HL-60/S4 (cell line): ENCODE measurements around the gene GNPTG.

Experiments
- in situ Hi-C: fragments of 300-500 bp; cut with MboI; formaldehyde crosslinking; loops from 2 replicates; pipeline ENCODE4 v1.14.3; 2022; ENCODE audit warnings: low sequenced_read_pairs

The GNPTG gene

DNA sequence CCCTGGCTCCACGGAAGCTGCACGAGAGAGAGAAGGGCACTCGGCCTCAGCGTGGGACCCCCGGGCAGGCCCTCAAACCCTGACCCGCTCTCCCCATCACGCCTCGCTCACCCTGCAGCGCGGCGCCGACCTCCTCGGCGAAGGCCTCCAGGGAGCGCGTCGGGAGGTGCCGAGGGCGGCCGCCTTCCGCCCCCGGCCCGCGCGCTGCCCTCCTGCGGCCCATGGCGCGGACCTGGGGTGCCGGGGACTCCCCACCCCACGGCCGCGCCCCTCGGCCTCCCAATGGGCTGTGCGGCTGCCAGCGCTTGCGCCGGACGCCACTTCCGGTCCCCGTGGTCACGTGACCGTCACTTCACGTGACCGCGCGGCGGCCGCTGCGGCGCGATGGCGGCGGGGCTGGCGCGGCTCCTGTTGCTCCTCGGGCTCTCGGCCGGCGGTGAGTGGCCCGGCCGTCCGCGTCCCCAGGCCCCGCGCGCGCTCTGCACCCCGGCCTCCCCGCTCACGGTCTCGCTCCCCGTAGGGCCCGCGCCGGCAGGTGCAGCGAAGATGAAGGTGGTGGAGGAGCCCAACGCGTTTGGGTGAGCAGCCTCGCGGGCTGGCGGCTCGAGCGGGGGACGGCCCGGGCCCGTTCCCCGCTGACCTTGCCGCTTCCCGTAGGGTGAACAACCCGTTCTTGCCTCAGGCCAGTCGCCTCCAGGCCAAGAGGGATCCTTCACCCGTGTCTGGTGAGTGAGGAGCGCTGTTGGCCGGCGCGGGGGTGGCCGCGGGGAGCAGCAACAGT, at the start of gene GNPTG, which contains the start of gene TSR3:
TSS of gene GNPTG (plus strand) at position 350 of the 781 bp plus-strand sequence. CDS start at position 385, 35 bp downstream.
TSS of gene TSR3 (minus strand) at position 297 of the 781 bp plus-strand sequence. CDS start at position 223, 74 bp downstream.
- in situ Hi-C loops, result no loop called here

DNA sequence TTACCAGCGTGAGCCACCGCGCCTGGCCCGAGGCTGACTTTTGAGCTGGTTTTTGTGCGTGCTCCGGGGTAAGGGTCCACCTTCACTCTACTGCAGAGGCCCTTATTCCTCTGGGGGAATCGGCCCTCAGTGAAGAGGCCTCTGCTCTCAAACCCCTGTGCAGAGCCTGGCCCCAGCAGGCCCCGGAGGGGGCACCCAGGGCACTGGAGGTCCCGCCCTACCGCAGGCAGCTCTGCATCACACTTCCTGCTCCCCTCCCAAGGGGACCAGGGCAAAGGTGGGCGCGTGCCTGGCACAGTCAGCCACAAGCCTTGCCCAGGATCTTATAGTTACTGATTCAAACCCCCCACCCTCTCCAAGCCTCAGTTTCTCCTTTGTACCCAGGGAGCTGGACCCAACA, 45.9 kb upstream of the GNPTG start:
- in situ Hi-C loops, result no loop called here

DNA sequence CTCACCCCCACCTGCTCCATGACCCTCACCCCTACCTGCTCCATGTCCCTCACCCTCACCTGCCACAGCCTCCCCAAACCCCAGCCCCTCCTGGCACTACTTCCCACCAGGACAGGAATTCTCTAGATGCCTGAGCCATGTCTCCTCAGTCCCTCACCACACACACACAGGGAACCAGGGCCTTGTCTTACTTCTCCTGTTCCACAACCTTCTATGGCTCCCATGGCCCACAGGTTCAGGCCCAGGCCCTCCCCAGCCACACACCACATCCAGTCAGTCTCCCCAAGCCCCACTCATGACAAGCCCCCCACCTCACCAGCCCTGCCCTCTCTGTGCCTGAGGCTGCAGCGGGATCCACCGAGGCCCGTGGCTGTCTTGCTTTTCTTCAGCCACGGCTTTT, 45.4 kb upstream of the GNPTG start:
- in situ Hi-C loops, result no loop called here

DNA sequence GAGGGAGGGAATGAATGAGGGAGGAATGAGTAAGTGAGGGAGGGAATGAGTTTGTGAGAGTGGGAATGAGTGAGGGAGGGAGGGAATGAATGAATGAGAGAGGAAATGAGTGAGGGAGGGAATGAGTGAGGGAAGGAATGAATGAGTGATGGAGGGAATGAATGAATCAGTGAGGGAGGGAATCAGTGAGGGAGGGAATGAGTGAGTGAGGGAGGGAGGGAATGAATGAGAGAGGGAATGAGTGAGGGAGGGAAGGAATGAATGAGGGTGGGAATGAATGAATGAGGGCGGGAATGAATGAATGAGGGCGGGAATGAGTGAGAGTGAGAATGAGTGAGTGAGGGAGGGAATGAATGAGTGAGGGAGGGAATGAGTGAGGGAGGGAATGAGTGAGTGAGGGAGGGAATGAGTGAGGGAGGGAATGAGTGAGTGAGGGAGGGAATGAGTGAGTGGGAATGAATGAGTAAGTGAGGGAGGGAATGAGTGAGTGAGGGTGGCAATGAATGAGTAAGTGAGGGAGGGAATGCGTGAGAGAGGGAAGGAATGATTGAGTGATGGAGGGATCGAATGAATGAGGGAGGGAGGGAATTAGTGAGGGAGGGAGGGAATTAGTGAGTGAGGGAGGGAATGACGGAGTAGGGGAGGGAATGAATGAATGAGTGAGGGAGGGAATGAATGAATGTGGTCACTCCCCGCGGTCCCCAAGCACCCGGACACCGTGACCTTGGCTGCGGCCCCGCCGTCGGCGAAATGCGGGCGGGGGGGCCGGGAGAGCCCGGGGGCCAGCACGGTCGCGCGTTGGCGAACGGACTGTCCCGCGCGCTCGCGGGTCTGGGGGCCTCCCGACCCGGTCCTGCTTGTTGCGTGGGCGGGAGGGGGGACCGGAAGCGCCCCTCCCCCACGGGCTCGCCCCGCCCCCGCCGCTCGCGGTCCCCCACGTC, 43.4 kb upstream of the GNPTG start:
- in situ Hi-C loops, result no loop called here

DNA sequence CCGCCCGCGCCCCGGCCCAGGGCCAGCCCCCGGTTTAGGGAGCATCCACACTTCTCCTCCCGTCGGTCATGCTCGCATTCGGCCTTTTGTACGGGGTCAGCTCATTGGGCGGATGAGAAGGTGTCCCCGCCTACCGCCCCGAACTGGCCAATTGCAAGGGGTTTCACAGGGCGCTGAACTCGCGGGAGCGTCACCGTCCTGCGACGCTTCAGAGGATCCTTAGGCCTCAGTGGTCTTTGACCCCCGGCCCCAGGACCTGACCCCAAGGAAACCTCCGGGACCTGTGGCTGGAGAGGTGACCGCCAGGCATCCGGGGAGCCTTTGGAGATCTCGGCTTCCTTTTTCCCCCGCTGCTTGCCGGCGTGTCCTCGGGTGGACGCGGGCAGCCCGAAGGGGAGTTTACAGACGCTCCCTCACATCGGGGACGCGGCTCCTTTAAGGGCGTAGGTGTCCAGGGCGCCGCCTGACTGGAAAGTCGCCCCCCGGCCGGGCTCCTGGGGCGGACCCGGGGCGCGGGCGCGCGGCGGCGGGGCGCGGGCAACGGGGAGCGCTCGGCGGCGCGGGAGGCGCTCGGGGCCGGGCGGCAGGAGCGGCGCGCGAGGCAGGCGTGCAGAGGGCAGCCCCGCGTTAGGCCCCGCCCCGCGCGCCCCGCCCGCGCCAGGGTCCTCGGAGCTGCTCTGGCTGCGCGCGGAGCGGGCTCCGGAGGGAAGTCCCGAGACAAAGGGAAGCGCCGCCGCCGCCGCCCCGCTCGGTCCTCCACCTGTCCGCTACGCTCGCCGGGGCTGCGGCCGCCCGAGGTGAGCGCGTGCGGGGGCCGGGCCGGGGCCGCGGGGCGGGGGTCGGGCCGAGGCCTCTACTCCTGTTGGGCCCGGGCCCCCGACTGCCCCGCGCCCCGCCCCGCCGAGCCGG, 42.5 kb upstream of the GNPTG start, which contains the start of gene UBE2I:
TSS of gene UBE2I (plus strand) at position 660 of the 909 bp plus-strand sequence. CDS start 4,395 bp downstream, outside the sequence.
- in situ Hi-C loops, result no loop called here

DNA sequence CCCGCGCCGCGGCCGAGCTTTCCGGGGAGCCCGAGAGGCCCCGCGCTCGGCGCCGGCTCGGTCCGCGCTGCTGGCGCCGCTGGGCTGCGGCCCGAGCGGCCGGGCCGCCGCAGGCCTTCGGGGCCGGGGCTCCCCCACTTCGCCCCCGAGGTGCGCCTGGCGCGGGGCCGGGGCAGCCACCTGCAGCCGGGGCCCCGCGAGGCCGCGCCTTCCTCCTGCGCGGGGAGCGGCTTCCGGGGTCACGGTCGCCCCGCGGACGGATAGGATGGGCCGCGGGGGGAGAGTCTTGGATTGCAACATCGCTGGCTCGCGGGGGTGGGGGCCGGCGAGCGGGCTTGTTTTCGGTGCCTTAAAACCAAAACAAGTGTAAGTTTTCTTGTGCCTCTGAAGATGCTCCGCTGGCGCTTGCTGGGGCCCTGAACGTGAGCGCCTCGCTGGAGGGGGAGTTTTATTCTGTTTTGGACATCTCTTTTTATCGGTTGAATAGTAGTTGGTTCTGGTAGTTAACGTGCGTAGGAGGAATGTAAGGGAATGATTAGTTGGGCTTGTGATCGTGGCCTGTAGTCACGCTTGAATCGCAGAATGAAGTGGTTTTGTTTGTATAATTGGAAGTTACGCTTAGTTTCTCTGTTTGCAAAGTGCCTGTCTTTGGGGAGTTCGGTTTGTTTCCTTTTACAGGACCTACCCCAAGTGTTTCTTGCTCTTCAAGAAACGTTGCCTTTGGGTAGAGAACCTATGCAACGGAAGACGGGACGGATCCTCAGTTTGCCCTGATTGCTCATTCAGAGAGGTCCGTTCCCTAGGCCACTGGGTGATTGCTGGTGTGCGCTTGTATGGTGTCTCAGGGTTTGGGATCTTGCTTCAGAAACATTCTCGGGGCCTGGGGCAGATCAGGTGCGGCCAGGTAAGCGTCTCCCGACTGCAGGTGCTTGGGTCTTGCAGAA, 41.6 kb upstream of the GNPTG start:
- in situ Hi-C loops, result no loop called here

DNA sequence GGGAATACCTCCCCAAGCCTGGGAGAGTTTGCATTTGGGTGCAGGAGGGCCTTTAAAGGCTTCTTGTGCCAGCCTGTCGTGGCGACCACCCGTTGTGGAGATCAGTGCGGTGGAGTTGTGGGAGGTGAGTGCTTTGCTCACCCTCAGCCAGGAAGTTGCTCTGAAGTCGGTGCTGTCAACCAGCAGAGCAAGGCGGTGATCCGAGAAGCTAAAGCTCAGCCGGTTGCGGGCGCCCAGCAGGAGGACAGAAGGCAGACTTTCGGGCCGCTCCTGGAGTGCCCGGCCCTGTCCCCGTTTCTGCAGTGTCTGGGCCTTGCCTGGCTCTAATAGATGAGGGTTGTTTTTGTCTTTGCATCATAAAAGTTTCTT, 40.9 kb upstream of the GNPTG start:
- in situ Hi-C loops, result no loop called here

DNA sequence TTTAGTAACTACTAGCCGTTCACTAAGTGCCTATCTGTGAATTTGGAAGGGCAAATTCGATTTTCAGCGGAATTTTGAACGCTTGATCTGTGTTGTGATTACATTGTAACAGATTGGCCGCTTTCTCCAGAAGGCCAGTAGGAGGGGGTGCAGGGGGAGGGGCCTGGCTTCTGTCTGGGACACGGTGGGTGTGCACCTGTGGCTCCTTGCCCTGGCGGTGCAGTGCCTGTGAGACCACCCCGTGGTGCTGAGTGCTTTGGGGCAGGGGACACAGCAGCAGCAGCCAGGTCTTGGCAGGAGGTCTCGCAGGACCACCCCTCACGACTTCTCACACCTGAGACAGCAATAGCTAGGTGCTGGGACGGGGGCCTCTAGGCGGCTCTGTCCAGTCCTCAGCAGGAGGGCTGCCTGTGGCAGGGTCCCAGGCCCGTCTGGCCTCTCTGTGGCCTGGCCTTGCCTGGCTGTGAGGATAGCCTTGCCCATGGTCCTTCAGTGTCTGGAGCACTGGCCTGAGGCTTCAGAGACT, 40.5 kb upstream of the GNPTG start:
- in situ Hi-C loops, result no loop called here

DNA sequence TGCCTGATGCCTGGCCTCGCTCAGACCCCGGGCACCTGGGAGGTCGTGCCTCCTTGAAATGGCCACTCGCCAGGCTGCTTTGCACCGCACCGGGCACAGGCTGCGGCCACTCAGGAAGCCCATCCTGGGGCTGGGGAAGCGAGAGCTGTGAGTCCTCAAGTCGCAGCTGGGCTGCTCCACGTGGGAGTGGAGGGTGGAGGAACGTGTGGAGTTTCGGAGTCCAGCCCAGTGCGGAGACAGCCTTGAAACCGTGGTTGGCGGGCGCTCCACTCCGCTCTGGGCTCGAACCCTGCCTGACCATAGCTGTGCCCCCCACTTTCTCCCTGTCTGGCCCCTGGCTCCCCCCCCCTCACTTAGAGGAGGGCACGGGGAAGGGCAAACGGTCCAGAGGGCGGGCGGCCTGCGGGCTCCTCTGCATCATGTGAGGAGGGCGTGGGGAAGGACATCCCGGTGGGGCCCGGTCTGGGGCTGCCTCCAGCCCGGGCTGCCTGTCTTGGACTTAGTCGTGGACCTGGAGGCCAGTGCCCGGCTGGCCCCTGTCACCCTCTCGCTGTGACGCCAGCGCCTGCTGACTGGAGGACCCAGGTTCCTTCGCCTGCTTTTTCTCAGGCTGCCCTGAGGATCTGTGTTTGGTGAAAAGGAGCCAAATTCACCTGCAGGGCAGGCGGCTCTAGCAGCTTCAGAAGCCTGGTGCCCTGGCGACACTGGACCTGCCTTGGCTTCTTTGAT, 39.8 kb upstream of the GNPTG start:
- in situ Hi-C loops, result no loop called here

DNA sequence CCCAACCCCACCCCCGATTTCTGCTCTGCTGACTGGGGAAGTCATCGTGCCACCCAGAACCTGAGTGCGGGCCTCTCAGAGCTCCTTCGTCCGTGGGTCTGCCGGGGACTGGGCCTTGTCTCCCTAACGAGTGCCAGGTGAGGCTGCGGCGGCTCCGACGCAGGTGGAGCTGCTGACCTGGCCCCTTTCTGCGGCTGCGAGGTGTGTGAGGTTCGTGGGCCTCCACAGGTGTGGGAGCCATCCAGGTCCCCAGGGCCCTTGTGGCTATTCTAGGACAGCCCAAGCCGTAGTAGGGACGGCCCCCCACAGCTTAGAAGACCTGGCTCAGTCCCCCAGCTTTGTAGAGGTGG, 39.3 kb upstream of the GNPTG start:
- in situ Hi-C loops, result no loop called here

DNA sequence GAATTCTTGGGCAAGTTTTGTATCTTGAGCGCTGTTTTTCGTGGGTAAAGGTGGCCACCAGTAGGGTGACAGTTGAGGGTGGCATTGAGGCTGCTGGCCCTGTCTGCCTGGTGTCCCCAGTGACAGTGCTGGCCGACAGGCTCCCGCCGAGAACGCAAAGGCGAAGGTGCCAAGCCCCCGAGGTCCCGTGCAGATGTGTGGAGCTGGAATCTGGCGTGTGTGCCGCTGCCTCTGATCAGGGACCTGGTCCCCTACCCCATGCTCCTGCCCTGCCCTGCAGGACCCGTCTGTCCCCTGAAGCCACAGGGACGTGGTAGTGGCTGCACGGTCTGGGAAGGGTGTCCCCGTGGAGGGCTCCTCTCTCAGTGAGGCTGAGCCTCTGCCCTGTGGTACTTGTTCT, 38.8 kb upstream of the GNPTG start:
- in situ Hi-C loops, result no loop called here

DNA sequence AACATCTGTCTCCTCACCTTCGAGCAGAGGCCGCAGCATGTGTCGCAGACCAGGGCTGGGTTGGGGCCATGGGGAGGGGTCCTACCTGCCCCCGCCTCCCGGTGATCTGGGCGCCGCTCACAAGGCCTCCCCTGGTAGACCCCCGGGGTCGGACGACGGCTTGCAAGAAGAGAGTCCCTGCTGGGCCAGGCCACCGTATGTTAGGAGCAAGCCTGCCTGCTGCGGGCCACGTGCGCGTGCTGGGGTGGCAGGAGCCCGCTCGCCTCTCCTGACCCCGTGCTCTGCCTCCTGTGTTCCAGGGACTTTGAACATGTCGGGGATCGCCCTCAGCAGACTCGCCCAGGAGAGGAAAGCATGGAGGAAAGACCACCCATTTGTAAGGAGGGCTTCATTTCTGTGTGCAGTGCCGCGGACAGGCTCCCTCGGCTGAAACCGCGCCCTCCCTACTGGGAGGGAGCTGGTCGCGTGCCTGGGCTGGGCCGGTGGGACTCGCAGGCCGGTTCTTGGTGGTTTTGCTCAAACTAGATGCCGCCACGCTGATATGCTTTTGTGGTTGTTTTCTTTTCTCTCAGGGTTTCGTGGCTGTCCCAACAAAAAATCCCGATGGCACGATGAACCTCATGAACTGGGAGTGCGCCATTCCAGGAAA, 37.9 kb upstream of the GNPTG start:
- in situ Hi-C loops, result no loop called here

DNA sequence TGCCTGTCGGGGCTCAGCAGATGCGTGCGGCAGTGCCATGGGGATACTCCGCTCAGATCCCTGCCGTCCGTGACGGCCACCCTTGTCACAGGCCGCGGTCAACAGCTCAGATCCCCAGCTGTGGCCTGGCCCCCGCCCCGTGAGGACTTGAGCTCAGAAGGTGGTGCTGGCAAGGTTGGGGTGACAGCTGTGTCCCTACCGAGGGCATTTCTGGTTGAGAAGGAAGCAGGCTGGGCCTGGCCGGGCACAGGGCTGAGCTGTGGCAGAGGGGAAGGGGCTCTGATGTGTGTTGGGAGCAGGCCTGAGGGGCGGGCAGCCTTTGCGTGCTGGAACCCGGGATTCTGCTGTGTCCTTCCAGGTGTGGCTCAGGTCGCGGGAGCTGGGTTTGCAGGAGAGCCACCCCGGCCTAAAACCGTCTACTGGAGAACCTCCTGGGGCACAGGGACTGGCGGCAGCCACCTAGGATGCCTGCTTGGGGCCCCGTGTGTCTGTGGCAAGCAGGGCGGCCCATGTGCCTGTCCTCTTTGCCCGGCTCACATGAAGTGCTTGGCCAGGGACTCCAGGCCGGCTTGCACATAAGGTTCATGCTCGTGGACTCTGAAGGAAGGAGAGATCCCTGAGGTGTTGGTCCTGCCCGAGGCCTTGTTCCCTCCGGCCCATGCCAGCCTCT, 37.2 kb upstream of the GNPTG start:
- in situ Hi-C loops, result no loop called here

DNA sequence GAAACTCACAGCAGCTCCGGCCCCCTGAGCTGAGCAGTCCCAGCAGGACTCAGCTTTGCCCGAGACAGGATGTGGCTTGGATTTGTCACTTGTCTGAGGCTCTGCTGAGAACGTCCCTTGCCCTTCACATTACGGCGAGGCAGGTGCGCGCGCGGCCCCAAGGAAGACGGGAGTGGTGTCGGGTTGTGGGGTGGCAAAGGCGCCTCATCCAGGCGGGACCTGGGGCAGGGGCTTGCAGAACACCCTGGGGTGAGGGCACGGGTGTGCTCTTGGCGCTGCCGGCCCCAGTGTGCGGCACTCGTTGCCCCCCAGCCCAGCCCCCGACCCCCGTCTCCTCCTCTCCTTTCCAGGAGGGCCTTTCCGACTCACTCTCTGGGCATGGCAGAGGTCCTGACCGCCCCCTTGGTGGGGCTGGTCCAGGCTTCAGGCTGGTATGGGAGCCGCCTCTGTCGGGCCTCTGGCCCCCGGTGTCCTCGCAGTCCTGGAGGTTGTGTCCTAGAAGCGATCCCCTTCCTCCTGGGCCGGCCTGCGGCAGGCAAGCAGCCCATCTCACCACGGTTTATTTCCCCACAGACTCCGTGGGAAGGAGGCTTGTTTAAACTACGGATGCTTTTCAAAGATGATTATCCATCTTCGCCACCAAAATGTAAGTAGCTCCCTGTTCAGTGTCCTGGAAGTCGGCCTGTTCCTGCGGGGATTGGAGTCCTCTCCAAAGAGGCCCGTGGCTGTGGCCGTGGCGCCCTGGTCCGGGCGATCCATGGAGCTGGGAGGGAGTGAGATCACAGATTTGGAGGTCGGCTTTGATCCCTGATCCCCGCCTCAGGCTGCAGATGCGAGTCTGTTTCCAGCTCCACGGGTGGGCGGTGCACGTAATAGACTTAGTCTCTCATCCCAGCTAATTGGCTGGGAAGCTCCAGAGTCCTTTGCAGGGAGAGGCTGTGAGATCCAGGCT, 36.4 kb upstream of the GNPTG start:
- in situ Hi-C loops, result no loop called here

DNA sequence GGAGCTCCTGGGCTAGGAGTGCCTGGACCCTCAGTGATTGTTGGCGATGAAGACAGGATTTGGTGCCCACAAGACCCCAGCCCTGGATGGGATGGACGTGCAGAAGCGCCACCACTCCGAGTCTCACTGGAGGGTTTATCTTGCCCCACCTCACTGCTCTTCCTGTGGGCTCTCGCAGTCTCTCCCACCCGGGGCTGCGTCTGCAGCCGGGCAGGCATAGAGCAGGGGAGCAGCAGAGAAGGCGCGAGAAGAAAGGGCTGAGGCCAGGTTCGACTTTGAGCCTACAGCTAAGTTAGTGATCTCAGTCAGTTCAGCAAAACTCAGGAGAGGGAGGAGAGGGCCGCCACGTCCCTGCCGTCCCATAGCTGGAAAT, 35.7 kb upstream of the GNPTG start:
- in situ Hi-C loops, result no loop called here

DNA sequence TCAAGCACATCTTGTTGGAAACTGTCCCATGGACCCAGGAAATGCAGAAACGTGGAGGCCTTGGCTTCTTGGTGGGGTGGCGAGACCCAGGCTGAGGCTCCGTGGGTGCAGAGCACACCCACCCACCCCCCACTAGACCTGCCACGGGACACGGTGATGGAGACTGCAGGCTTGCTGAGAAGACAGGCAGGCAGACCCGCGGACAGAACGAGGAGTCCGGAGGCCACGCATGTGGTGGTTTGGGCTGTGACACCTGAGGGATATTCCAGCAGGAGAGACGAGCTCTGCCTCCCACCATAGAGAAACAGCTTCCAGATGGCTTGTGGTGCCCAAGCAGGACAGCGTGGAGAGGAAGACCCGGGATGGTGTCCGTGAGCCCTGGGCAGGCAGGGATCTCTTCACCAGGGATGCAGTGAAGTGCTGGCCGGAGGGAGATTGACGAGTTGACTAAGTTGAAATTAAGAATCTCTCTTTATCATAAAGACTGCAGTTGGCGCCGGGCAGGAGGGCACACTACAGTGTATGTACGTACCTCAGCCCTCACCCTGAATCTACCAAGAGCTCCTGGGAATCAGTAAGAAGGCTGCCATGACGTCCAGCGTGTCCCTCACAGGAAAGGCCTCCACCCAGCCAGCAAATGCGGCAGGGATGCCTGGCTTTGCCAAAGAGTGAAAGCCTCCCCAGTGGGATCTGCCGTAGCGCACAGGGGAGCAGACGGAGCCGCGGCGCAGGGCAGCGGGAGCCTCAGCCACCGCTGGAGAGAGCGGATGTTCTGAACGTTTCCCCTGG, 34.1 kb upstream of the GNPTG start:
- in situ Hi-C loops, result no loop called here
